Neutrophil (primary cell): ENCODE data around the gene ENPP7.

Experiments
- H3K27ac ChIP-seq: fragments of 200-600 bp; sonication (generic); 2 replicates; pipeline ENCODE4 v1.5.1; 2016; ENCODE audit warnings: mild to moderate bottlenecking, moderate library complexity
- H3K27me3 ChIP-seq: fragments of 200-600 bp; sonication (generic); 2 replicates; pipeline ENCODE4 v1.6.0; 2016; ENCODE audit warnings: mild to moderate bottlenecking
- H3K36me3 ChIP-seq: fragments of 200-600 bp; sonication (generic); 2 replicates; pipeline ENCODE4 v1.5.1; 2017
- H3K4me1 ChIP-seq, 2 experiments: fragments of 200-600 bp in 1 of 2; sonication (generic) in 1 of 2; 1 replicate in 1 of 2; 2 replicates in 1 of 2; pipeline versions ENCODE4 v1.5.1 to v1.6.1; 2013 to 2016; ENCODE audit warnings: low read depth in 1 of 2, low read length in 1 of 2, mild to moderate bottlenecking in 1 of 2, moderate library complexity in 1 of 2; ENCODE audit not compliant: control insufficient read depth in 1 of 2, insufficient read depth in 1 of 2
- H3K4me3 ChIP-seq, 2 experiments: fragments of 200-600 bp in 1 of 2; sonication (generic) in 1 of 2; 1 replicate in 1 of 2; 2 replicates in 1 of 2; pipeline ENCODE4 v1.5.1; 2013 to 2016; ENCODE audit warnings: low read depth in 1 of 2, low read length in 1 of 2, mild to moderate bottlenecking in 1 of 2, moderate library complexity in 1 of 2
- H3K9me3 ChIP-seq: fragments of 200-600 bp; sonication (generic); 2 replicates; pipeline ENCODE4 v1.5.1; 2016
- TF ChIP-seq, protein P1 (sequence below): fragments of 200-600 bp; sonication (generic); IDR thresholded peaks from 2 replicates; pipeline ENCODE4 v1.5.1; 2016; ENCODE audit warnings: antibody characterized with exemption

ENPP7 gene

DNA sequence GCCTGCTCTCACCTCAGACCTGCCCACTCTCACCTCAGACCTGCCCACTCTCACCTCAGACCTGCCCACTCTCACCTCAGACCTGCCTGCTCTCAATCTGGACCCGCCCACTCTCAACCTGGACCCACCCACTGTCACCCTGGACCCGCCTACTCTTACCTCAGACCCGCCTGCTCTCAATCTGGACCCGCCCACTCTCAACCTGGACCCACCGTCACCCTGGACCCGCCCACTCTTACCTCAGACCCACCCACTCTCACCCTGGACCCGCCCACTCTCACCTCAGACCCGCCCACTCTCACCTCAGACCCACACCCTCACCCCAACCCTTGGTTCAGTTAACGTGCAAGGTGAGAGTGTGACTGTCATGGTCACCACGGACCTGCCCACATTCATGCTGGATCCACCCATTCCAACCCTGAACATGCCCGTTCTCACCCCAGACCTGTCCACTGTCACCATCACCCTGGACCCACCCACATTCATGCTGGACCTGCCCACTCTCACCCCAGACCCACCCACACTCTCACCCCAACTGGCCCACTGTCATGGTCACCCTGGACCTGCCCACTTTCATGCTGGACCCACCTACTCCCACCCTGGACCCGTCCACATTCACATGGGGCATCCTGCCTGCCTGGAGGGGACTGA lies 31.2 kb upstream of the ENPP7 start:
- Histone ChIP-seq H3K4me3 (no peak overlapping the region), H3K36me3 (no peaks in the 10 kb centered on the region), H3K27ac (no peak overlapping the region), H3K9me3 (no peaks in the 10 kb centered on the region), H3K4me1 (no peaks in the 10 kb centered on the region), H3K27me3 (peaks cover 41% of the 10 kb centered on the region)
- TF ChIP-seq, protein P1, sequence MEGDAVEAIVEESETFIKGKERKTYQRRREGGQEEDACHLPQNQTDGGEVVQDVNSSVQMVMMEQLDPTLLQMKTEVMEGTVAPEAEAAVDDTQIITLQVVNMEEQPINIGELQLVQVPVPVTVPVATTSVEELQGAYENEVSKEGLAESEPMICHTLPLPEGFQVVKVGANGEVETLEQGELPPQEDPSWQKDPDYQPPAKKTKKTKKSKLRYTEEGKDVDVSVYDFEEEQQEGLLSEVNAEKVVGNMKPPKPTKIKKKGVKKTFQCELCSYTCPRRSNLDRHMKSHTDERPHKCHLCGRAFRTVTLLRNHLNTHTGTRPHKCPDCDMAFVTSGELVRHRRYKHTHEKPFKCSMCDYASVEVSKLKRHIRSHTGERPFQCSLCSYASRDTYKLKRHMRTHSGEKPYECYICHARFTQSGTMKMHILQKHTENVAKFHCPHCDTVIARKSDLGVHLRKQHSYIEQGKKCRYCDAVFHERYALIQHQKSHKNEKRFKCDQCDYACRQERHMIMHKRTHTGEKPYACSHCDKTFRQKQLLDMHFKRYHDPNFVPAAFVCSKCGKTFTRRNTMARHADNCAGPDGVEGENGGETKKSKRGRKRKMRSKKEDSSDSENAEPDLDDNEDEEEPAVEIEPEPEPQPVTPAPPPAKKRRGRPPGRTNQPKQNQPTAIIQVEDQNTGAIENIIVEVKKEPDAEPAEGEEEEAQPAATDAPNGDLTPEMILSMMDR: no peak

DNA sequence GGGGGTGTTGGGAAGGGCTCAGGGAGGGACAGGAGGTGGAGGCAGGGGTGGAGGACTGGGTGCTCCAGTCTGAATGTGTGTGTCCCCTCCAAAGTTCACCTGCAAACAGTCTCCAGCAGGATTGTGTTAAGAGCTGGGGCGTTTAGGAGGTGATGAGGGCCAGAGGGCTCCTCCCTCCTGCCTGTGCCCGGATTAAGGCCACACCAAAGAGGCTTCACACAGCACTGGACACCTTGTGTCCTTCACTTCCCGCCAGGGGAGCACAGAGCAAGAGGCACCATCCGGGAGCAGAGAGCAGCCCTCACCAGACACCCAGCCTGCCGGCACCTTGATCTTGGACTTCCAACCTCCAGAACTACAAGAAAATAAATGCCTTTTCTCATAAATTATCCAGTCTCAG lies 30.2 kb upstream of the ENPP7 start:
- TF ChIP-seq, protein P1: no peak
- no peak overlapping the region for H3K27ac ChIP-seq
- no peaks in the 10 kb centered on the region for H3K36me3 ChIP-seq
- no peaks in the 10 kb centered on the region for H3K9me3 ChIP-seq
- peaks cover 37% of the 10 kb centered on the region for H3K27me3 ChIP-seq
- H3K4me3 ChIP-seq: no peak overlapping the region
- no peaks in the 10 kb centered on the region for H3K4me1 ChIP-seq

DNA sequence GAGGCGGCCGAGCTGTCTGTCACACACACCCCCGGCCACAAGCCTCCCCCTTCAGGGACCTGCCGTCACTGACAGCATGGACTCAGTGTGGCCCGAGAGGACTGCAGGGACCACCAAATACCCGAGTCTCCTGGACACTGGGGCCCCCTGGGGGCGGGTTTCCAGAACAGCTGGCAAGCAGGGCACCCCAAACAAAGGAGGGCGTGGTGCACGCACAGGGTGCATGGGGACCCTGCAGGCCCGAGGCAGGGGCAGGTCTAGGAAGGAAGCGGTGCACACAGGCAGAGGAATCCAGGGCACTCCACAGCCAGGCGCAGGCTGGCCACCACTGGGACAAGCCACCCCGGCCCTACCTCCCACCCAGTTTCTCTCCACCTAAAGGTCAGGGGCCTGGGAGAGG lies 28.7 kb upstream of the ENPP7 start:
- Histone ChIP-seq H3K9me3 (no peaks in the 10 kb centered on the region), H3K4me1 (no peaks in the 10 kb centered on the region), H3K36me3 (no peaks in the 10 kb centered on the region), H3K4me3 (no peak overlapping the region), H3K27ac (no peak overlapping the region), H3K27me3 (peaks cover 22% of the 10 kb centered on the region)
- TF ChIP-seq, protein P1: no peak

DNA sequence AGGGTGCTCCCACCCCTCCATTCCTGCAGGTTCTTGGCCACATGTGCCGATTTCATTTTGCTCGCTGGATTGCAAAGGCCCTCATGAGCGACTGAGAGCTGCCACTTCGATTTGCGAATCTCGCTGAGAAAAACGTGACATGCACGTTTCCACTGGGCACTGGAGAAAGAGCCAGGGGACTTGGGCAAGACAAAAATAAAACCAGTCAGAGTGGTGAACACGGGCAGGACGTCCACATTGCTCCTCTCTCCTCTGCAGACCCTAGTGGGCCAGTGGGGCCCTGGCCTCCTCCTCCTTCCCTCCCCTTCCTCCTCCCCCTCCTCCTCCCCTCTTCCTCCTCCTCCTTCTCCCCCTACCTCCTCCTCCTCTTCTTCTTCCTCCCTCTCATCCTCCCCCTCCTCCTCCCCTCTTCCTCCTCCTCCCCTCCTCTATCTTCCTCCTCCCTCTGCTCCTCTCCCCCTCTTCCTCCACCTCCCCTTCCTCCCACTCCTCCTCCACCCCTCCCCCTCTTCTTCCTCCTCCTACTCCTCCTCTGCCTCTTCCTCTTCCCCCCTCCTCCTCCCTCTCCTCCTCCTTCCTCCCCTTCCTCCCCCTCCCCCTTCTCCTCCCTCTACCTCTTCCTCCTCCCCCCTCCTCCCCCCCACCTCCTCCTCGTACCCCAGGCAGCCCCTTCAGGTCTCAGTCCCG lies 28.1 kb upstream of the ENPP7 start:
- Histone ChIP-seq H3K27ac (no peak overlapping the region), H3K4me1 (no peaks in the 10 kb centered on the region), H3K36me3 (no peaks in the 10 kb centered on the region), H3K27me3 (peaks cover 16% of the 10 kb centered on the region), H3K9me3 (no peaks in the 10 kb centered on the region), H3K4me3 (no peak overlapping the region)
- TF ChIP-seq, protein P1: no peak

DNA sequence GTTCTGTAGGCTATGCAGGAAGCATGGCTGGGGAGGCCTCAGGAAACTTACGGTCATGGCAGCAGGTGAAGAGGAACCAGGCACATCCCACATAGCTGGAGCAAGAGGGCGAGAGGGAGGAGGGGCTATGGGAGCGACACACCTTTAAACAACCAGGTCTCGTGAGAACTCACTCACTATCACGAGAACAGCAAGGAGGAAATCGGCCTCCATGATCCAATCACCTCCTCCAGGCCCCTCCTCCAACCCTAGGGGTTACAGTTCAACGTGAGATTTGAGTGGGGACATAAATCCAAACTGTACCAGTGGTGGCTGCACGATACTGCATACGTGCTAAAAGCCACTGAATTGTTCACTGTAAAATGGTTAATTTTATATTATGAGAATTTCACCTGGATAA lies 26.1 kb upstream of the ENPP7 start:
- Histone ChIP-seq H3K36me3 (no peaks in the 10 kb centered on the region), H3K9me3 (no peaks in the 10 kb centered on the region), H3K4me3 (no peak overlapping the region), H3K27ac (no peak overlapping the region), H3K4me1 (no peaks in the 10 kb centered on the region), H3K27me3 (peaks cover 12% of the 10 kb centered on the region)
- TF ChIP-seq, protein P1: no peak
